ENCODE measurements around the gene NCKAP1. TPM values are rescaled to one million over a fixed set of nuclear protein-coding genes. Genes with fewer than 3 reads are reported as not detected.

Gene NCKAP1
- total RNA-seq, 6 donors from 2014 or later, result 34.2 to 129 (median 83.9) TPM

- Histone ChIP-seq H3K27ac (no peak overlapping the region), H3K27me3 (no peaks in the 10 kb centered on the region), H3K9me3 (no peaks in the 10 kb centered on the region), H3K4me1 (peaks cover 0 to 3% (median 0%) of the 10 kb centered on the region in 4 donors), H3K36me3 (peaks cover 0 to 65% (median 3%) of the 10 kb centered on the region in 4 donors), H3K4me3 (no peak overlapping the region)
- DNase-seq (no peak), ATAC-seq (ENCODE audit: low FRiP score in 2 of 2) (no peak)
- TF ChIP-seq POLR2AphosphoS5 (IDR thresholded peaks at IDR 0.05) (no peak), EP300 (IDR thresholded peaks at IDR 0.05) (no peak), POLR2A (IDR thresholded peaks at IDR 0.05) (no peak)
- TF ChIP-seq, protein P1, sequence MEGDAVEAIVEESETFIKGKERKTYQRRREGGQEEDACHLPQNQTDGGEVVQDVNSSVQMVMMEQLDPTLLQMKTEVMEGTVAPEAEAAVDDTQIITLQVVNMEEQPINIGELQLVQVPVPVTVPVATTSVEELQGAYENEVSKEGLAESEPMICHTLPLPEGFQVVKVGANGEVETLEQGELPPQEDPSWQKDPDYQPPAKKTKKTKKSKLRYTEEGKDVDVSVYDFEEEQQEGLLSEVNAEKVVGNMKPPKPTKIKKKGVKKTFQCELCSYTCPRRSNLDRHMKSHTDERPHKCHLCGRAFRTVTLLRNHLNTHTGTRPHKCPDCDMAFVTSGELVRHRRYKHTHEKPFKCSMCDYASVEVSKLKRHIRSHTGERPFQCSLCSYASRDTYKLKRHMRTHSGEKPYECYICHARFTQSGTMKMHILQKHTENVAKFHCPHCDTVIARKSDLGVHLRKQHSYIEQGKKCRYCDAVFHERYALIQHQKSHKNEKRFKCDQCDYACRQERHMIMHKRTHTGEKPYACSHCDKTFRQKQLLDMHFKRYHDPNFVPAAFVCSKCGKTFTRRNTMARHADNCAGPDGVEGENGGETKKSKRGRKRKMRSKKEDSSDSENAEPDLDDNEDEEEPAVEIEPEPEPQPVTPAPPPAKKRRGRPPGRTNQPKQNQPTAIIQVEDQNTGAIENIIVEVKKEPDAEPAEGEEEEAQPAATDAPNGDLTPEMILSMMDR (IDR thresholded peaks at IDR 0.05), result no peak
Measured at GRCh38 chr2:182921234-182921633, 117.0 kb downstream of the NCKAP1 start.

DNA sequence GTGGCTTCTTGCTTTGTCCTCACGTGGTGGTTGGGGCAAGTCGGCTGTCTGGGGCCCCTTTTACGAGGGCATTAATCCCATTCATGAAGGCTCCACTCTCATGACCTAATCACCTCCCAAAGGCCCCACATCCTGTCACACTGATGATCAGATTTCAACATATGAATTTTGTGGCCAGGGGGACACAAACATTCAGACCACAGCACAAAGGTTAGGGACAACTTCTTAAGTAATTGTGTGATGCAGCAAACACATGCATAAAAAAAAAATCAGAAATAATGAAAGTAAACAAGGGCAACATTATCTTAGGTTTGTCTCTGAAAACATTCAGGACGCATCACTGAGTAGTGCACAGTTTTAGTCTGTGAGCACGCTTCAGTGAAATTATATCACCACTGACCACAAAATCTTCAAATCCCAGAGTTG, 117.6 kb downstream of the NCKAP1 start:
- DNase-seq (no peak), ATAC-seq (ENCODE audit: low FRiP score in 2 of 2) (no peak)
- Histone ChIP-seq H3K4me1 (peaks cover 0 to 3% (median 0%) of the 10 kb centered on the region in 4 donors), H3K27me3 (no peaks in the 10 kb centered on the region), H3K4me3 (no peak overlapping the region), H3K27ac (no peak overlapping the region), H3K36me3 (peaks cover 0 to 61% (median 0%) of the 10 kb centered on the region in 4 donors), H3K9me3 (no peaks in the 10 kb centered on the region)
- WGBS, 2 donors, result 81 to 94% methylated on average over 5 of the region's 5 CpGs
- no peak for TF ChIP-seq EP300 (IDR thresholded peaks at IDR 0.05)
- TF ChIP-seq, protein P1 (IDR thresholded peaks at IDR 0.05), result no peak
- no peak for TF ChIP-seq POLR2A (IDR thresholded peaks at IDR 0.05)
- no peak for TF ChIP-seq POLR2AphosphoS5 (IDR thresholded peaks at IDR 0.05)

- ATAC-seq (ENCODE audit: low FRiP score in 2 of 2), result no peak
- 95% methylated on average over 7 of the region's 7 CpGs for WGBS, 2 donors
- no peak overlapping the region for H3K27ac ChIP-seq
- no peak for DNase-seq
- peaks cover 0 to 60% (median 2%) of the 10 kb centered on the region in 4 donors for H3K36me3 ChIP-seq
- H3K4me3 ChIP-seq, result no peak overlapping the region
- no peak for TF ChIP-seq POLR2A (IDR thresholded peaks at IDR 0.05)
- TF ChIP-seq, protein P1 (IDR thresholded peaks at IDR 0.05), result no peak
- no peak for TF ChIP-seq POLR2AphosphoS5 (IDR thresholded peaks at IDR 0.05)
- no peaks in the 10 kb centered on the region for H3K9me3 ChIP-seq
- H3K27me3 ChIP-seq, result no peaks in the 10 kb centered on the region
- peaks cover 0 to 3% (median 0%) of the 10 kb centered on the region in 4 donors for H3K4me1 ChIP-seq
Measured at GRCh38 chr2:182920089-182920488, 118.2 kb downstream of the NCKAP1 start.

GRCh38 chr2:182918961-182919652, 119.2 kb downstream of the NCKAP1 start:
- H3K36me3 ChIP-seq, result peaks cover 0 to 62% (median 7%) of the 10 kb centered on the region in 4 donors
- WGBS, 2 donors, result 24 to 68% methylated on average over 1 of the region's 1 CpG
- H3K4me3 ChIP-seq, result no peak overlapping the region
- H3K9me3 ChIP-seq, result no peaks in the 10 kb centered on the region
- no peak overlapping the region for H3K27ac ChIP-seq
- no peaks in the 10 kb centered on the region for H3K4me1 ChIP-seq
- H3K27me3 ChIP-seq, result no peaks in the 10 kb centered on the region
- DNase-seq (no peak), ATAC-seq (ENCODE audit: low FRiP score in 2 of 2) (no peak)
- TF ChIP-seq, protein P1 (IDR thresholded peaks at IDR 0.05), result no peak
- TF ChIP-seq POLR2A (IDR thresholded peaks at IDR 0.05), result no peak
- TF ChIP-seq EP300 (IDR thresholded peaks at IDR 0.05), result no peak
- no peak for TF ChIP-seq POLR2AphosphoS5 (IDR thresholded peaks at IDR 0.05)

DNA sequence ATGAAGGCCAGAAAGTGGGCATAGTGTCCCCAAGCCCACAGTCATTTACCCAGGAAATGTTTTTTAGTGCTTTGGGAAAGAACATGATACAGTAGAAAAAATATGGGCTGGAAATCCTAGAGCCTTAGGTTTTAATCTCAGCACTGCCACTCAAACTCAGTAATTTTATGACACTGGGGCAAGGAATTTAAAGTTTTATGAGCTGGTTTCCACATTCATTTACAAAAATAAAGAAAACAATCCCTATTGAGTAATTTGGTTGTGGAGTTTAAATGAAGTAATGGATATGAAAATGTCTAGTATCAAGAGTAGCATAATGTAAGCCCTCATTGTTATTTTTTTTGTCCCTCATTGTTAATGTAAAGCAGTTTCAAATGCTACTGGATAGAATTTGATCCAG, 120.3 kb downstream of the NCKAP1 start:
- no peak for DNase-seq
- TF ChIP-seq, protein P1 (IDR thresholded peaks at IDR 0.05), result no peak
- no peaks in the 10 kb centered on the region for H3K27me3 ChIP-seq
- no peaks in the 10 kb centered on the region for H3K9me3 ChIP-seq
- H3K4me3 ChIP-seq, result no peak overlapping the region
- no peaks in the 10 kb centered on the region for H3K4me1 ChIP-seq
- no peak overlapping the region for H3K27ac ChIP-seq
- H3K36me3 ChIP-seq, result peaks cover 0 to 59% (median 12%) of the 10 kb centered on the region in 4 donors
- no peak for ATAC-seq (ENCODE audit: low FRiP score in 2 of 2)
